GM12878 (cell line): ENCODE results near the gene MAPRE3. TPM values are rescaled to one million over a fixed set of nuclear protein-coding genes. Genes with fewer than 3 reads are reported as not detected.

ENCODE experiments used
- ATAC-seq: fragments of 200-7000 bp; cut with Tn5 transposase; 3 replicates; pipeline ENCODE4 v1.9.1; 2020; ENCODE audit warnings: mild to moderate bottlenecking, moderate library complexity
- BruUV-seq: library from RNA; stranded (reverse); fragments of 400-500 nt; replicated peaks from 2 replicates; lab custom pipeline; 2021; lab: Mats Ljungman, UMichigan
- CTCF ChIA-PET: fragments of 300-600 bp; sonication (Branson Sonifier 250); formaldehyde crosslinking; extraction: SDS; loops from one replicate; lab custom pipeline; 2021; ENCODE audit warnings: inconsistent platforms; lab: Yijun Ruan, JAX
- POLR2A ChIA-PET: fragments of 350-600 bp; formaldehyde crosslinking; extraction: SDS; loops from one replicate; lab custom pipeline; 2021; ENCODE audit warnings: inconsistent platforms; lab: Charles Lee
- RAD21 ChIA-PET: fragments of 300-600 bp; sonication (Branson Sonifier 250); formaldehyde crosslinking; loops from one replicate; lab custom pipeline; 2023; ENCODE audit warnings: antibody characterized with exemption; ENCODE audit not compliant: unreplicated experiment; lab: Charles Lee
- SMC1A ChIA-PET: fragments of 300-600 bp; sonication (Branson Sonifier 250); formaldehyde crosslinking; loops from one replicate; lab custom pipeline; 2023; ENCODE audit not compliant: unreplicated experiment, uncharacterized antibody; lab: Charles Lee
- DNase-seq: peaks from one replicate; pipeline ENCODE4 v3.0.0-alpha.2; 2011; ENCODE audit warnings: low read depth, low spot score
- FAIRE-seq: peaks from 3 replicates; lab custom pipeline; 2011; peaks lifted over from hg19 to GRCh38; lab: Jason Lieb, UNC
- H2AFZ ChIP-seq: 2 replicates; pipeline ENCODE4 v1.6.0; 2011; ENCODE audit warnings: low read depth, low read length, control low read depth; ENCODE audit not compliant: control insufficient read depth
- H3K27ac ChIP-seq: 2 replicates; pipeline ENCODE4 v1.5.1; 2011; ENCODE audit warnings: control low read depth; ENCODE audit not compliant: control insufficient read depth, insufficient read depth
- H3K27me3 ChIP-seq, 2 experiments: replicated peaks in 1 of 2; 2 replicates each; pipeline versions ENCODE4 v1.6.0 to v1.6.1; 2011; ENCODE audit warnings: low read length in 1 of 2; ENCODE audit not compliant: control insufficient read depth in 2 of 2, insufficient read depth in 2 of 2
- H3K36me3 ChIP-seq, 2 experiments: 2 replicates each; pipeline ENCODE4 v1.5.1; 2011; ENCODE audit warnings: low read length in 1 of 2; ENCODE audit not compliant: control insufficient read depth in 2 of 2, insufficient read depth in 2 of 2
- H3K4me1 ChIP-seq: 2 replicates; pipeline ENCODE4 v1.6.1; 2011; ENCODE audit warnings: mild to moderate bottlenecking, low read length, moderate library complexity, mixed read lengths; ENCODE audit not compliant: control insufficient read depth, insufficient read depth
- H3K4me2 ChIP-seq: 2 replicates; pipeline ENCODE4 v1.6.0; 2011; ENCODE audit warnings: control low read depth; ENCODE audit not compliant: control insufficient read depth, insufficient read depth
- H3K4me3 ChIP-seq: fragments of 200-600 bp; sonication (generic); 2 replicates; pipeline ENCODE4 v1.5.1; 2016
- H3K79me2 ChIP-seq: 2 replicates; pipeline ENCODE4 v1.6.0; 2011; ENCODE audit warnings: low read length; ENCODE audit not compliant: control insufficient read depth, insufficient read depth
- H3K9ac ChIP-seq: 2 replicates; pipeline ENCODE4 v1.8.0; 2011; ENCODE audit warnings: low read length, control low read depth, mixed read lengths; ENCODE audit not compliant: control insufficient read depth, insufficient read depth
- H3K9me3 ChIP-seq: replicated peaks from 3 replicates; pipeline ENCODE4 v1.5.1; 2011; ENCODE audit warnings: mild to moderate bottlenecking, low read length; ENCODE audit not compliant: control insufficient read depth, insufficient read depth
- H4K20me1 ChIP-seq: 2 replicates; pipeline ENCODE4 v1.6.0; 2011; ENCODE audit not compliant: control insufficient read depth, insufficient read depth
- BRCA1 ChIP-seq: IDR thresholded peaks from 2 replicates; pipeline ENCODE4 v1.6.1; 2011; ENCODE audit warnings: low read depth, low read length, improper control_type of control experiment
- MXI1 ChIP-seq: fragments of 150-350 bp; IDR thresholded peaks from 2 replicates; pipeline ENCODE4 v1.6.1; 2011; ENCODE audit warnings: low read depth, mild to moderate bottlenecking, inconsistent platforms, low read length, improper control_type of control experiment
- NRF1 ChIP-seq: conservative IDR thresholded peaks from 2 replicates; pipeline ENCODE4 v1.6.1; 2011; ENCODE audit warnings: mild to moderate bottlenecking, low read depth, low read length, improper control_type of control experiment
- PML ChIP-seq: IDR thresholded peaks from 2 replicates; pipeline ENCODE4 v1.6.1; 2012; ENCODE audit warnings: low read length, inconsistent platforms
- RAD21 ChIP-seq: IDR thresholded peaks from 2 replicates; pipeline ENCODE4 v1.6.1; 2011; ENCODE audit warnings: mild to moderate bottlenecking, low read depth, low read length, moderate library complexity; ENCODE audit not compliant: insufficient read depth
- RBBP5 ChIP-seq: fragments of 200-600 bp; sonication (generic); conservative IDR thresholded peaks from 2 replicates; pipeline ENCODE4 v1.6.1; 2016
- RCOR1 ChIP-seq: conservative IDR thresholded peaks from 2 replicates; pipeline ENCODE4 v1.6.1; 2012; ENCODE audit warnings: low read depth, low read length, improper control_type of control experiment
- ZBTB40 ChIP-seq: fragments of 450-650 bp; IDR thresholded peaks from 2 replicates; pipeline ENCODE4 v1.6.1; 2016; ENCODE audit warnings: mild to moderate bottlenecking, moderate library complexity, borderline replicate concordance
- ZNF384 ChIP-seq: IDR thresholded peaks from 2 replicates; pipeline ENCODE4 v1.6.1; 2012; ENCODE audit warnings: low read depth, mild to moderate bottlenecking, low read length, improper control_type of control experiment, borderline replicate concordance
- WGBS: methylation state at CpG from one replicate; pipeline ENCODE4 v1.1.6; 2016; ENCODE audit warnings: low lambda C conversion rate; ENCODE audit not compliant: insufficient replicate concordance, insufficient coverage; ENCODE audit errors: missing lambda C conversion rate; 5-methylcytosine and 5-hydroxymethylcytosine counted together
- in situ Hi-C: fragments of 300-500 bp; cut with MboI; formaldehyde crosslinking; loops from 9 replicates; pipeline ENCODE4 v1.14.3; 2018; ENCODE audit warnings: mixed read lengths
- intact Hi-C: fragments of 100-400 bp; cut with micrococcal nuclease; formaldehyde crosslinking; loops from one replicate; pipeline ENCODE4 v1.14.2; 2022; ENCODE audit not compliant: unreplicated experiment
- polyA plus RNA-seq, 11 experiments: library from polyadenylated mRNA; depleted of rRNA in 4 of 11; unstranded in 6 of 11; stranded (reverse) in 5 of 11; fragments of >200 nt; fragmentation: Nextera tagmentation in 4 of 11; fragmentation: Illumina TruSeq in 1 of 11; extraction: Ambion mirVana in 4 of 11; extraction: Trizol in 1 of 11; gene quantifications; 1 replicate in 1 of 11; 2 replicates in 10 of 11; pipeline versions ENCODE4 v1.2.1 to v1.2.3, GENCODE V29; 2011 to 2016; ENCODE audit warnings: inconsistent platforms in 2 of 11, missing spikeins in 2 of 11, low read depth in 1 of 11
- total RNA-seq, 4 experiments: library from RNA; depleted of rRNA in 3 of 4; stranded (reverse); fragments of >200 nt in 3 of 4; fragmentation: Illumina TruSeq in 1 of 4; extraction: Trizol in 1 of 4; gene quantifications; 2 replicates each; pipeline versions ENCODE4 v1.2.1 to v1.2.3, GENCODE V29; 2013 to 2021

The MAPRE3 gene
- total and polyA plus RNA-seq, 10 of the 15 experiments (the other 5 are each of a cell fraction or from before 2014, with no cell fraction given), result 0.03 to 1.3 (median 0.73) TPM; not detected in 1

GRCh38 chr2:26991717-26992116 lies 21.3 kb downstream of the MAPRE3 start:
- H3K9ac ChIP-seq, result no peak overlapping the region
- no peak for TF ChIP-seq PML
- TF ChIP-seq RAD21, result no peak
- TF ChIP-seq RBBP5, result no peak
- TF ChIP-seq BRCA1, result no peak
- TF ChIP-seq ZBTB40, result no peak
- TF ChIP-seq ZNF384, result no peak
- no peak for TF ChIP-seq NRF1
- no peak for TF ChIP-seq RCOR1
- TF ChIP-seq MXI1, result no peak
- no peaks in the 10 kb centered on the region for H3K9me3 ChIP-seq
- no peak overlapping the region for H2AFZ ChIP-seq
- ChIA-PET SMC1A (no interaction called here), RAD21 (no interaction called here), CTCF (no interaction called here), POLR2A (no interaction called here)
- no peaks in the 10 kb centered on the region for H4K20me1 ChIP-seq
- no peak overlapping the region for H3K4me2 ChIP-seq
- no peaks in the 10 kb centered on the region for H3K79me2 ChIP-seq
- DNase-seq (no peak), ATAC-seq (no peak), FAIRE-seq (no peak)
- 31% methylated on average over 5 of the region's 5 CpGs for WGBS
- intact Hi-C loops, result no loop called here
- H3K27me3 ChIP-seq, result peaks cover 5% of the 10 kb centered on the region in 2 experiments
- BruUV-seq, result no TSS peak
- H3K4me3 ChIP-seq, result no peak overlapping the region
- no peaks in the 10 kb centered on the region for H3K4me1 ChIP-seq
- no peak overlapping the region for H3K27ac ChIP-seq
- in situ Hi-C loops, result no loop called here
- H3K36me3 ChIP-seq, result no peaks in the 10 kb centered on the region
